Measurements from ENCODE around the gene STK38. TPM values are rescaled to one million over a fixed set of nuclear protein-coding genes. Genes with fewer than 3 reads are reported as not detected.
"Not testable (repeated sequence)": the region's sequence is repeated elsewhere in the genome, so short reads cannot be mapped to it uniquely, and the experiment has no call there.

STK38 gene
- total RNA-seq, 1 experiment from 2014 or later = 8.4 TPM

- DNase-seq (ENCODE audit: low read depth, low spot score) = no peak
- in situ Hi-C loops (cut with HindIII; ENCODE audit: low pct_unique_long_range_greater_than_20kb, low sequenced_read_pairs) = no loop called here
Observed at GRCh38 chr6:36505744-36506534, 41.3 kb downstream of the STK38 start.

- no peak for DNase-seq (ENCODE audit: low read depth, low spot score)
- in situ Hi-C loops (cut with HindIII; ENCODE audit: low pct_unique_long_range_greater_than_20kb, low sequenced_read_pairs) = no loop called here
Observed at GRCh38 chr6:36504982-36505381, 42.3 kb downstream of the STK38 start.

- no peak for DNase-seq (ENCODE audit: low read depth, low spot score)
- in situ Hi-C loops (cut with HindIII; ENCODE audit: low pct_unique_long_range_greater_than_20kb, low sequenced_read_pairs) = no loop called here
Observed at GRCh38 chr6:36504181-36504580, 43.1 kb downstream of the STK38 start.

GRCh38 chr6:36501686-36502085 lies 45.6 kb downstream of the STK38 start:
- no peak for DNase-seq (ENCODE audit: low read depth, low spot score)
- in situ Hi-C loops (cut with HindIII; ENCODE audit: low pct_unique_long_range_greater_than_20kb, low sequenced_read_pairs) = no loop called here

- DNase-seq (ENCODE audit: low read depth, low spot score) = peak; percentile 63
- in situ Hi-C loops (cut with HindIII; ENCODE audit: low pct_unique_long_range_greater_than_20kb, low sequenced_read_pairs) = no loop called here
Observed at GRCh38 chr6:36499918-36500317, 47.4 kb downstream of the STK38 start.

- in situ Hi-C loops (cut with HindIII; ENCODE audit: low pct_unique_long_range_greater_than_20kb, low sequenced_read_pairs) = no loop called here
- DNase-seq (ENCODE audit: low read depth, low spot score) = no peak
Observed at GRCh38 chr6:36495086-36495485, 52.2 kb downstream of the STK38 start.

- no peak for DNase-seq (ENCODE audit: low read depth, low spot score)
- in situ Hi-C loops (cut with HindIII; ENCODE audit: low pct_unique_long_range_greater_than_20kb, low sequenced_read_pairs) = no loop called here
Observed at GRCh38 chr6:36493859-36494258, 53.4 kb downstream of the STK38 start.

GRCh38 chr6:36493319-36493718 lies 54.0 kb downstream of the STK38 start:
- in situ Hi-C loops (cut with HindIII; ENCODE audit: low pct_unique_long_range_greater_than_20kb, low sequenced_read_pairs) = no loop called here
- DNase-seq (ENCODE audit: low read depth, low spot score) = no peak

GRCh38 chr6:36492621-36493020 lies 54.7 kb downstream of the STK38 start:
- in situ Hi-C loops (cut with HindIII; ENCODE audit: low pct_unique_long_range_greater_than_20kb, low sequenced_read_pairs) = no loop called here
- DNase-seq (ENCODE audit: low read depth, low spot score) = no peak

GRCh38 chr6:36492092-36492491 lies 55.2 kb downstream of the STK38 start:
- DNase-seq (ENCODE audit: low read depth, low spot score) = no peak
- in situ Hi-C loops (cut with HindIII; ENCODE audit: low pct_unique_long_range_greater_than_20kb, low sequenced_read_pairs) = no loop called here

- in situ Hi-C loops (cut with HindIII; ENCODE audit: low pct_unique_long_range_greater_than_20kb, low sequenced_read_pairs) = no loop called here
- no peak for DNase-seq (ENCODE audit: low read depth, low spot score)
Observed at GRCh38 chr6:36491378-36491965, 55.8 kb downstream of the STK38 start.

GRCh38 chr6:36489426-36489825 lies 57.9 kb downstream of the STK38 start:
- in situ Hi-C loops (cut with HindIII; ENCODE audit: low pct_unique_long_range_greater_than_20kb, low sequenced_read_pairs) = no loop called here
- no peak for DNase-seq (ENCODE audit: low read depth, low spot score)

GRCh38 chr6:36488221-36488620 lies 59.1 kb downstream of the STK38 start:
- DNase-seq (ENCODE audit: low read depth, low spot score) = no peak
- in situ Hi-C loops (cut with HindIII; ENCODE audit: low pct_unique_long_range_greater_than_20kb, low sequenced_read_pairs) = no loop called here

- no peak for DNase-seq (ENCODE audit: low read depth, low spot score)
- in situ Hi-C loops (cut with HindIII; ENCODE audit: low pct_unique_long_range_greater_than_20kb, low sequenced_read_pairs) = no loop called here
Observed at GRCh38 chr6:36487698-36488097, 59.6 kb downstream of the STK38 start.

GRCh38 chr6:36484736-36485135 lies 62.5 kb downstream of the STK38 start:
- in situ Hi-C loops (cut with HindIII; ENCODE audit: low pct_unique_long_range_greater_than_20kb, low sequenced_read_pairs) = no loop called here
- DNase-seq (ENCODE audit: low read depth, low spot score) = no peak

GRCh38 chr6:36483326-36483725 lies 64.0 kb downstream of the STK38 start:
- in situ Hi-C loops (cut with HindIII; ENCODE audit: low pct_unique_long_range_greater_than_20kb, low sequenced_read_pairs); DNase-seq (ENCODE audit: low read depth, low spot score): not testable (repeated sequence)

- in situ Hi-C loops (cut with HindIII; ENCODE audit: low pct_unique_long_range_greater_than_20kb, low sequenced_read_pairs) = no loop called here
- DNase-seq (ENCODE audit: low read depth, low spot score) = no peak
Observed at GRCh38 chr6:36479256-36479655, 68.0 kb downstream of the STK38 start.

- in situ Hi-C loops (cut with HindIII; ENCODE audit: low pct_unique_long_range_greater_than_20kb, low sequenced_read_pairs) = no loop called here
- no peak for DNase-seq (ENCODE audit: low read depth, low spot score)
Observed at GRCh38 chr6:36478051-36478526, 69.2 kb downstream of the STK38 start.

GRCh38 chr6:36469946-36470345 lies 77.3 kb downstream of the STK38 start:
- in situ Hi-C loops (cut with HindIII; ENCODE audit: low pct_unique_long_range_greater_than_20kb, low sequenced_read_pairs) = no loop called here
- no peak for DNase-seq (ENCODE audit: low read depth, low spot score)
